Endodermal cell (in vitro differentiated cells): Measurements from ENCODE around the gene THSD7B. TPM values are rescaled to one million over a fixed set of nuclear protein-coding genes. Genes with fewer than 3 reads are reported as not detected.

Experiments
- DNase-seq: peaks from one replicate; pipeline ENCODE4 v3.0.0-alpha.2; 2017
- H3K27ac ChIP-seq: 2 replicates; pipeline ENCODE4 v1.5.1; 2013; ENCODE audit warnings: mild to moderate bottlenecking, low read depth, low read length, moderate library complexity
- H3K27me3 ChIP-seq: 2 replicates; pipeline ENCODE4 v1.6.1; 2013; ENCODE audit warnings: mild to moderate bottlenecking, low read length, moderate library complexity; ENCODE audit not compliant: insufficient read depth, control insufficient read depth, poor library complexity, severe bottlenecking
- H3K36me3 ChIP-seq: 2 replicates; pipeline ENCODE4 v1.7.0; 2013; ENCODE audit warnings: mild to moderate bottlenecking, low read length, moderate library complexity; ENCODE audit not compliant: control insufficient read depth, insufficient read depth
- H3K4me1 ChIP-seq: one replicate; pipeline ENCODE4 v1.7.0; 2013; ENCODE audit warnings: low read length; ENCODE audit not compliant: control insufficient read depth, insufficient read depth
- H3K4me3 ChIP-seq: 2 replicates; pipeline ENCODE4 v1.5.1; 2013; ENCODE audit warnings: mild to moderate bottlenecking, low read length, moderate library complexity
- H3K9ac ChIP-seq: 2 replicates; pipeline ENCODE4 v1.6.1; 2013; ENCODE audit warnings: mild to moderate bottlenecking, low read length, moderate library complexity; ENCODE audit not compliant: poor library complexity, severe bottlenecking; ENCODE audit errors: extremely low read depth
- H3K9me3 ChIP-seq: 2 replicates; pipeline ENCODE4 v1.6.1; 2013; ENCODE audit warnings: mild to moderate bottlenecking, low read length, moderate library complexity; ENCODE audit not compliant: control insufficient read depth
- H3K27ac Mint-ChIP-seq: 2 replicates; pipeline ENCODE4 v1.8.0; 2020; ENCODE audit warnings: mixed read lengths
- H3K27me3 Mint-ChIP-seq: 2 replicates; pipeline ENCODE4 v1.8.0; 2021; ENCODE audit warnings: mild to moderate bottlenecking, mixed read lengths; ENCODE audit not compliant: insufficient read depth
- H3K36me3 Mint-ChIP-seq: 2 replicates; pipeline ENCODE4 v1.8.0; 2020; ENCODE audit warnings: low read depth, mixed read lengths
- H3K4me1 Mint-ChIP-seq: 2 replicates; pipeline ENCODE4 v1.8.0; 2020; ENCODE audit warnings: mixed read lengths
- H3K4me3 Mint-ChIP-seq: 2 replicates; pipeline ENCODE4 v1.8.0; 2020; ENCODE audit warnings: mild to moderate bottlenecking, moderate library complexity, mixed read lengths
- H3K9me3 Mint-ChIP-seq: 2 replicates; pipeline ENCODE4 v1.8.0; 2020; ENCODE audit warnings: mild to moderate bottlenecking, mixed read lengths
- WGBS, 2 experiments: methylation state at CpG; one replicate each; pipeline versions ENCODE4 v1.1.5 to v1.1.7; 2013; ENCODE audit warnings: missing lambda C conversion rate in 2 of 2, mixed read lengths in 1 of 2; ENCODE audit not compliant: insufficient coverage in 1 of 2, insufficient read length in 1 of 2; 5-methylcytosine and 5-hydroxymethylcytosine counted together
- total RNA-seq, 2 donors: library from RNA; stranded (reverse); fragmentation: NEBNext Ultra II Directional in 1 of 2; extraction: Animal tissue kit (Norgen Biotek cat#: 25700) in 1 of 2; gene quantifications; 2 replicates in 1 of 2; 3 replicates in 1 of 2; pipeline ENCODE4 v1.2.1, GENCODE V29; 2021
- TF ChIP-seq, protein P1 (sequence below): fragments of 200-600 bp; sonication (generic); conservative IDR thresholded peaks from 2 replicates; pipeline ENCODE4 v1.5.0; 2021; ENCODE audit warnings: antibody characterized with exemption, mild to moderate bottlenecking

THSD7B gene
- total RNA-seq, 2 donors from 2014 or later, result 1.8 to 2.6 TPM

- no peak for DNase-seq
- Histone ChIP-seq H3K36me3 (no peaks in the 10 kb centered on the region), H3K4me1 (no peaks in the 10 kb centered on the region), H3K9me3 (peaks cover 9% of the 10 kb centered on the region), H3K9ac (no peak overlapping the region), H3K27ac (no peak overlapping the region), H3K4me3 (no peak overlapping the region), H3K27me3 (no peaks in the 10 kb centered on the region)
- TF ChIP-seq, protein P1, sequence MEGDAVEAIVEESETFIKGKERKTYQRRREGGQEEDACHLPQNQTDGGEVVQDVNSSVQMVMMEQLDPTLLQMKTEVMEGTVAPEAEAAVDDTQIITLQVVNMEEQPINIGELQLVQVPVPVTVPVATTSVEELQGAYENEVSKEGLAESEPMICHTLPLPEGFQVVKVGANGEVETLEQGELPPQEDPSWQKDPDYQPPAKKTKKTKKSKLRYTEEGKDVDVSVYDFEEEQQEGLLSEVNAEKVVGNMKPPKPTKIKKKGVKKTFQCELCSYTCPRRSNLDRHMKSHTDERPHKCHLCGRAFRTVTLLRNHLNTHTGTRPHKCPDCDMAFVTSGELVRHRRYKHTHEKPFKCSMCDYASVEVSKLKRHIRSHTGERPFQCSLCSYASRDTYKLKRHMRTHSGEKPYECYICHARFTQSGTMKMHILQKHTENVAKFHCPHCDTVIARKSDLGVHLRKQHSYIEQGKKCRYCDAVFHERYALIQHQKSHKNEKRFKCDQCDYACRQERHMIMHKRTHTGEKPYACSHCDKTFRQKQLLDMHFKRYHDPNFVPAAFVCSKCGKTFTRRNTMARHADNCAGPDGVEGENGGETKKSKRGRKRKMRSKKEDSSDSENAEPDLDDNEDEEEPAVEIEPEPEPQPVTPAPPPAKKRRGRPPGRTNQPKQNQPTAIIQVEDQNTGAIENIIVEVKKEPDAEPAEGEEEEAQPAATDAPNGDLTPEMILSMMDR, result no peak
- 93% methylated on average over 2 of the region's 2 CpGs; no CpG with 5 or more reads in 1 of the 2 experiments for WGBS, 2 experiments
- no peaks in the 10 kb centered on the region for H3K27me3 Mint-ChIP-seq
- H3K9me3 Mint-ChIP-seq, result peaks cover 1% of the 10 kb centered on the region
- H3K4me3 Mint-ChIP-seq, result no peak overlapping the region
- no peak overlapping the region for H3K27ac Mint-ChIP-seq
- peaks cover 3% of the 10 kb centered on the region for H3K4me1 Mint-ChIP-seq
- no peaks in the 10 kb centered on the region for H3K36me3 Mint-ChIP-seq
Measured at GRCh38 chr2:137654046-137654445, 888.7 kb downstream of the THSD7B start.

GRCh38 chr2:137655814-137656213, 890.5 kb downstream of the THSD7B start:
- no peak for DNase-seq
- TF ChIP-seq, protein P1, result no peak
- Histone ChIP-seq H3K27me3 (no peaks in the 10 kb centered on the region), H3K36me3 (no peaks in the 10 kb centered on the region), H3K9ac (no peak overlapping the region), H3K9me3 (peaks cover 9% of the 10 kb centered on the region), H3K4me3 (no peak overlapping the region), H3K4me1 (no peaks in the 10 kb centered on the region), H3K27ac (no peak overlapping the region)
- H3K9me3 Mint-ChIP-seq, result peaks cover 1% of the 10 kb centered on the region
- H3K27me3 Mint-ChIP-seq, result no peaks in the 10 kb centered on the region
- WGBS, 2 experiments, result 97 to 100% methylated on average over 1 to 3 of the region's 3 CpGs
- no peak overlapping the region for H3K27ac Mint-ChIP-seq
- no peak overlapping the region for H3K4me3 Mint-ChIP-seq
- peaks cover 3% of the 10 kb centered on the region for H3K4me1 Mint-ChIP-seq
- H3K36me3 Mint-ChIP-seq, result no peaks in the 10 kb centered on the region

DNA sequence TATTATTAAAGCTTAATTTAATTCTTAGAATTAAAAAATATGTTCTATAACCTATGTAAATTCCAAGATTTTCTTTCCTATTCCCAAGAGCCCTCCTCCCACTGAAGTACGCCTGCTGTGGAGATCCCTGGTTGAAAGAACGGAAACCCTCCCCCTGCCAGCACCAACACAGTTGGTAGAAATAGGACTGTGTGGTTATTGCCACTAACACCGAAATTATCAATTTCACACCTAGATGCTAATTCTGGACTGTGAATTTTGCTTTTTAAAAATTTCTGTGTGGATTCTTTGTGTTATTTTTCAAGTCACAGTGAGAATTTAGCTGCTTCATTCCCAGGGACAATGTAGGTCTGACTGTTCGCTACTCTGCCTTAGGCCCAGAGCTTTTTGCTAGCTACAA, 893.1 kb downstream of the THSD7B start:
- Mint-ChIP-seq H3K4me1 (peaks cover 3% of the 10 kb centered on the region), H3K4me3 (no peak overlapping the region), H3K36me3 (no peaks in the 10 kb centered on the region), H3K27me3 (no peaks in the 10 kb centered on the region), H3K27ac (no peak overlapping the region), H3K9me3 (peaks cover 4% of the 10 kb centered on the region)
- Histone ChIP-seq H3K27ac (no peak overlapping the region), H3K4me1 (no peaks in the 10 kb centered on the region), H3K9me3 (peaks cover under 1% of the 10 kb centered on the region), H3K36me3 (no peaks in the 10 kb centered on the region), H3K4me3 (no peak overlapping the region), H3K27me3 (no peaks in the 10 kb centered on the region), H3K9ac (no peak overlapping the region)
- TF ChIP-seq, protein P1, result no peak
- DNase-seq, result no peak
- WGBS, 2 experiments, result 96% methylated on average over 1 of the region's 4 CpGs; no CpG with 5 or more reads in 1 of the 2 experiments
